RWPE2 (cell line): ENCODE results near the gene MPST.
"Not testable (repeated sequence)": the region's sequence is repeated elsewhere in the genome, so short reads cannot be mapped to it uniquely, and the experiment has no call there.

Source experiments
- ATAC-seq: fragments of 200-7000 bp; cut with Tn5 transposase; 3 replicates; pipeline ENCODE4 v1.9.1; 2021; ENCODE audit warnings: low read depth
- DNase-seq: peaks from one replicate; pipeline ENCODE4 v3.0.0-alpha.2; 2020; ENCODE audit warnings: low spot score
- H3K27ac ChIP-seq: fragments of 450-650 bp; 2 replicates; pipeline ENCODE4 v1.5.1; 2017; ENCODE audit warnings: mild to moderate bottlenecking; ENCODE audit not compliant: poor library complexity, severe bottlenecking
- H3K27me3 ChIP-seq: fragments of 250-450 bp; sonication (Bioruptor Pico); 2 replicates; pipeline ENCODE4 v1.5.1; 2021; ENCODE audit warnings: mild to moderate bottlenecking, moderate library complexity; ENCODE audit not compliant: insufficient read depth, poor library complexity, severe bottlenecking
- H3K36me3 ChIP-seq: fragments of 250-450 bp; sonication (Bioruptor Pico); 2 replicates; pipeline ENCODE4 v1.5.1; 2020; ENCODE audit warnings: low read depth, mild to moderate bottlenecking, moderate library complexity
- H3K4me1 ChIP-seq: fragments of 250-450 bp; sonication (Bioruptor Pico); 2 replicates; pipeline ENCODE4 v1.5.1; 2021; ENCODE audit warnings: mild to moderate bottlenecking, moderate library complexity; ENCODE audit not compliant: insufficient read depth, poor library complexity, severe bottlenecking
- H3K4me3 ChIP-seq: fragments of 250-450 bp; sonication (Bioruptor Pico); 2 replicates; pipeline ENCODE4 v1.5.1; 2021; ENCODE audit warnings: mild to moderate bottlenecking, moderate library complexity; ENCODE audit not compliant: severe bottlenecking
- H3K9me3 ChIP-seq: fragments of 250-450 bp; sonication (Bioruptor Pico); 2 replicates; pipeline ENCODE4 v1.5.1; 2021; ENCODE audit warnings: mild to moderate bottlenecking, moderate library complexity; ENCODE audit not compliant: severe bottlenecking
- CTCF ChIP-seq: fragments of 450-650 bp; IDR thresholded peaks from one replicate; pipeline ENCODE4 v1.5.1; 2017; ENCODE audit warnings: mild to moderate bottlenecking, moderate library complexity; ENCODE audit not compliant: poor library complexity, severe bottlenecking

MPST gene

GRCh38 chr22:37069719-37070118, 50.2 kb downstream of the MPST start:
- no peaks in the 10 kb centered on the region for H3K27me3 ChIP-seq
- ATAC-seq (no peak), DNase-seq (no peak)
- no peak for TF ChIP-seq CTCF
- no peaks in the 10 kb centered on the region for H3K9me3 ChIP-seq
- H3K27ac ChIP-seq, result no peak overlapping the region
- no peak overlapping the region for H3K4me3 ChIP-seq
- H3K36me3 ChIP-seq, result no peaks in the 10 kb centered on the region
- no peaks in the 10 kb centered on the region for H3K4me1 ChIP-seq

GRCh38 chr22:37070334-37070733, 50.8 kb downstream of the MPST start:
- Histone ChIP-seq H3K4me1 (no peaks in the 10 kb centered on the region), H3K4me3 (no peak overlapping the region), H3K27ac (no peak overlapping the region), H3K27me3 (no peaks in the 10 kb centered on the region), H3K9me3 (no peaks in the 10 kb centered on the region), H3K36me3 (no peaks in the 10 kb centered on the region)
- no peak for DNase-seq
- ATAC-seq, result no peak
- no peak for TF ChIP-seq CTCF

- H3K27me3 ChIP-seq, result peaks cover 3% of the 10 kb centered on the region
- no peak overlapping the region for H3K4me3 ChIP-seq
- ATAC-seq (no peak), DNase-seq (no peak)
- TF ChIP-seq CTCF, result no peak
- H3K9me3 ChIP-seq, result no peaks in the 10 kb centered on the region
- no peaks in the 10 kb centered on the region for H3K4me1 ChIP-seq
- no peak overlapping the region for H3K27ac ChIP-seq
- H3K36me3 ChIP-seq, result no peaks in the 10 kb centered on the region
Measured at GRCh38 chr22:37070744-37071143, 51.2 kb downstream of the MPST start.

GRCh38 chr22:37071850-37072592, 52.5 kb downstream of the MPST start:
- not testable (repeated sequence) for H3K36me3 ChIP-seq, DNase-seq, ATAC-seq, H3K4me3 ChIP-seq, H3K4me1 ChIP-seq, H3K27me3 ChIP-seq, H3K27ac ChIP-seq, H3K9me3 ChIP-seq

- no peaks in the 10 kb centered on the region for H3K4me1 ChIP-seq
- ATAC-seq, result no peak
- no peak for TF ChIP-seq CTCF
- H3K27ac ChIP-seq, result no peak overlapping the region
- H3K9me3 ChIP-seq, result no peaks in the 10 kb centered on the region
- peaks cover 5% of the 10 kb centered on the region for H3K27me3 ChIP-seq
- no peak overlapping the region for H3K4me3 ChIP-seq
- H3K36me3 ChIP-seq, result no peaks in the 10 kb centered on the region
- no peak for DNase-seq
Measured at GRCh38 chr22:37072673-37073072, 53.1 kb downstream of the MPST start.
